Common myeloid progenitor, CD34-positive (primary cell): ENCODE measurements around the gene CMC4.

Experiments
- CTCF ChIA-PET: fragments of 350-600 bp; sonication (Branson Sonifier 250); formaldehyde crosslinking; loops from one replicate; lab custom pipeline; 2021; ENCODE audit warnings: antibody characterized with exemption; lab: Charles Lee
- POLR2A ChIA-PET: fragments of 350-600 bp; sonication (Branson Sonifier 250); formaldehyde crosslinking; loops from one replicate; lab custom pipeline; 2021; ENCODE audit warnings: antibody characterized with exemption; lab: Charles Lee
- DNase-seq, 3 donors: peaks; one replicate each; pipeline versions ENCODE4 v3.0.0 to v3.0.0-alpha.2; 2013
- H3K27ac ChIP-seq, 2 experiments: 1 replicate in 1 of 2; 2 replicates in 1 of 2; pipeline ENCODE4 v1.7.0; 2013; ENCODE audit warnings: inconsistent platforms in 2 of 2, low read length in 2 of 2, mild to moderate bottlenecking in 2 of 2, low read depth in 1 of 2, moderate library complexity in 1 of 2; ENCODE audit not compliant: severe bottlenecking in 2 of 2, insufficient read depth in 1 of 2, poor library complexity in 1 of 2
- H3K27me3 ChIP-seq, 5 experiments: replicated peaks in 2 of 5; 1 replicate in 3 of 5; 2 replicates in 2 of 5; pipeline versions ENCODE4 v1.6.1 to v1.7.0; 2013; ENCODE audit warnings: low read length in 4 of 5, mild to moderate bottlenecking in 2 of 5, moderate library complexity in 2 of 5, inconsistent platforms in 1 of 5; ENCODE audit not compliant: insufficient read depth in 5 of 5, control insufficient read depth in 4 of 5
- H3K36me3 ChIP-seq, 4 experiments: 1 replicate in 2 of 4; 2 replicates in 2 of 4; pipeline versions ENCODE4 v1.6.1 to v1.7.0; 2013; ENCODE audit warnings: low read length in 3 of 4, control low read depth in 1 of 4, mild to moderate bottlenecking in 1 of 4; ENCODE audit not compliant: control insufficient read depth in 4 of 4, insufficient read depth in 4 of 4
- H3K4me1 ChIP-seq, 4 experiments: 1 replicate in 3 of 4; 2 replicates in 1 of 4; pipeline versions ENCODE4 v1.6.1 to v1.7.1; 2013; ENCODE audit warnings: low read length in 3 of 4, mild to moderate bottlenecking in 3 of 4, control low read depth in 1 of 4, inconsistent platforms in 1 of 4, moderate library complexity in 1 of 4; ENCODE audit not compliant: control insufficient read depth in 4 of 4, insufficient read depth in 4 of 4; ENCODE audit errors: control extremely low read depth in 1 of 4
- H3K4me3 ChIP-seq, 7 experiments: 1 replicate in 4 of 7; 2 replicates in 3 of 7; pipeline versions ENCODE4 v1.5.1 to v1.7.0; 2013; ENCODE audit warnings: mild to moderate bottlenecking in 7 of 7, low read length in 6 of 7, moderate library complexity in 6 of 7, inconsistent platforms in 2 of 7, low read depth in 2 of 7, control low read depth in 1 of 7; ENCODE audit not compliant: insufficient read depth in 4 of 7, control insufficient read depth in 1 of 7; ENCODE audit errors: extremely low read depth in 1 of 7
- H3K9me3 ChIP-seq, 5 experiments: 1 replicate in 4 of 5; 2 replicates in 1 of 5; pipeline versions ENCODE4 v1.6.1 to v1.7.1; 2013; ENCODE audit warnings: low read length in 4 of 5, mild to moderate bottlenecking in 2 of 5, inconsistent platforms in 1 of 5, low read depth in 1 of 5, moderate library complexity in 1 of 5; ENCODE audit not compliant: control insufficient read depth in 4 of 5, insufficient read depth in 2 of 5; ENCODE audit errors: control extremely low read depth in 1 of 5
- WGBS: methylation state at CpG from one replicate; pipeline ENCODE4 v1.1.5; 2013; ENCODE audit not compliant: insufficient coverage; 5-methylcytosine and 5-hydroxymethylcytosine counted together

Gene CMC4

DNA sequence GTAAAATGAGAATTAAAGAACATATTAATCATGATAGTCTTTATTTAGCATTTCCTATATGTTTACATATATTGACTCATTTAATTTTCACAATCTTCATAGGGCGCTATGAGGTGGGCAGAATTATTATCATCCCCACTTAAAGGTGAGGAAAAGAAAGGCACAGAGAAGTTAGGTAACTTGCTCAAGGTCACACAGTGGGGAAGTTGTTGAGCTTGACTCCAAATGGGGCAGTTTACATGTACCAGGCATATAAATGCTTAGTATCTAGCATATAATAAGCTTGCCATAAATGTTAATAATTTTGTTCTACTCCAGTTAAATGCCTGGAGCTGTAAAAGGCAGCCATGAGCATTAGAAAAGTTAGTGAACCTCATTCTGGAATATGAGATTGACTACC, 1.5 kb downstream of the CMC4 start:
- peaks cover 8 to 18% (median 13%) of the 10 kb centered on the region in 4 experiments for H3K4me1 ChIP-seq
- no peak for DNase-seq
- POLR2A ChIA-PET, result no interaction called here
- no peaks in the 10 kb centered on the region for H3K27me3 ChIP-seq
- H3K36me3 ChIP-seq, result peaks cover 0 to 14% (median 5%) of the 10 kb centered on the region in 4 experiments
- no peak overlapping the region for H3K27ac ChIP-seq
- WGBS, result no CpG with 5 or more reads among the region's 1 CpG
- peak overlapping the region in 4 of 7 experiments; percentile 67 to 85 (median 78) for H3K4me3 ChIP-seq
- CTCF ChIA-PET, result interaction anchor here (0.9 kb wide), 1 partner anchor 11 kb away, joined by 3 read pairs; no protein-coding TSS in a partner anchor
- H3K9me3 ChIP-seq, result no peaks in the 10 kb centered on the region

DNA sequence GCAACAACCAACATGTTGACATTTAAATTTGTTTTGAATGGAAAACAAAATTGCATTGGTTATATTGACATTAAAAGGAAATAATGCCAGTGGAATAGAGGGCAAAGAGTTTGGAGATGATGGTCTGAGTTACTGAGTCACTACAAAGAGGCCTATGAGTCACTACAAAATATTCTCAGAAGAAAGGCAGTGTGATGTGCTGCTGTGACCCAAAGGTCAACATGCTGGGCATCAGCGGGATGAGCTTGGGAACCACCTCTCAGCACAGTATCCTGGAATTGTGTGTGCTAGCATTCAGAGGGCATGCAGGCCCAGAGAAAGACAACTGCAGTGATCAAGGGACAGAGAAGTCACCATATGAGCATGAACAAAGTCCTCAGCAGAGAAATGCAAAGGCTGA, 2.8 kb downstream of the CMC4 start:
- ChIA-PET POLR2A (no interaction called here), CTCF (no interaction called here)
- no peak for DNase-seq
- H3K4me1 ChIP-seq, result peaks cover 8 to 18% (median 12%) of the 10 kb centered on the region in 4 experiments
- H3K4me3 ChIP-seq, result no peak overlapping the region
- peaks cover 0 to 3% (median under 1%) of the 10 kb centered on the region in 4 experiments for H3K36me3 ChIP-seq
- WGBS, result 63% methylated on average over 1 of the region's 1 CpG
- no peaks in the 10 kb centered on the region for H3K27me3 ChIP-seq
- H3K9me3 ChIP-seq, result no peaks in the 10 kb centered on the region
- H3K27ac ChIP-seq, result no peak overlapping the region

DNA sequence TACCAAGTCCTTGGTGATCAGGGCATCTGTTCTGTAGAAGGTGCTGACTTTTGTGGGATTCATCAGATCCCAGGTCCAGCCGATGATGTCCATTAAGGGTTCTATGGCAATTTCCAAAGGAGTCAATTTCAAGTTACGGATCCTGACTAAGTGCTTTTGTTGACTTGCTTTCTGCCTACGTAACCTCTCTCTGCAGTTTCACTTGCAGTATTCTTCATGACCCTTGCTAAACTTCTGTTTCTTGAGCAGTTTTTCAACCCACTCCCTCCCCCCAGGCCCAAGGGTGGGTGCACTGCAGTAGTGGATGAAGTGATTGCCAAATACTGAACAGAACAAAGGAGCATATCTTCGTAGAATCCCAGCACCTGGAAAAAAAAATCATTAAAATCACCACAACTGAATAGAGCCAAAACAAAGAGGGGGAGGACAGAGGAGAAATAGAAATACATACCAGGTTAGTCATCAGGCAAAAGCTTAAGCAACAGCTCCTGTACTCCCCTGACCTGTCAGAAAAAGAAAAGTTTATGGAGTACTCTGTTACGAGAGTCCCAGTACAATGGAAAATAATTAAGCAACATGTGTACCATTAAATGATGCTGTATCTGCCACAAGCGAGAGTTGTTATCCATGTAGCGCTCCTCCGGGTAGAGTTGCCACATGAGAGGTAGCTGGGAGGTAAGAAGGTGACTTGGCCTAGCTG, 5.8 kb downstream of the CMC4 start:
- 90% methylated on average over 7 of the region's 8 CpGs for WGBS
- peaks cover 2 to 3% (median 3%) of the 10 kb centered on the region in 4 experiments for H3K36me3 ChIP-seq
- no peak overlapping the region for H3K4me3 ChIP-seq
- ChIA-PET CTCF (no interaction called here), POLR2A (no interaction called here)
- no peak for DNase-seq
- H3K9me3 ChIP-seq, result no peaks in the 10 kb centered on the region
- H3K27me3 ChIP-seq, result no peaks in the 10 kb centered on the region
- H3K4me1 ChIP-seq, result peaks cover 0 to 8% (median 7%) of the 10 kb centered on the region in 4 experiments
- no peak overlapping the region for H3K27ac ChIP-seq

DNA sequence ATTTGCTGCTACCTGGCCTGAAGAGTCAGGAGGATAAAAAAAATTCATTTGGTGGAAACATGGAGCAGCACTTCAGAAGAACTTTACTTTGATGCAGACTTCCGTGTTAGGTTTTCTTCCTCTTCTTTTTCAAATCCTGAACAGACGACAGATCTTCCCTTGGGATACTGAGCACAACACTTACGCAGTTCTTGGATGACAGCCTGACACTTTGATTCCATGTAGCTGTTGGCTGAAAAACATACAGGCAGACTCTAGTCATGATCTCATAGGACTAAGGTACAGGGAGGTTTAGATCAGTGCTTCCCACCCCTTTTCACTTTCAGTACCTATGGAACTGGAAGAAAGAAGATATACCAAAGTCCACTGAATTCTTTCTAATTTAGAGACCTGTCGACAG, 9.2 kb downstream of the CMC4 start:
- H3K9me3 ChIP-seq, result no peaks in the 10 kb centered on the region
- H3K4me3 ChIP-seq, result no peak overlapping the region
- H3K27me3 ChIP-seq, result no peaks in the 10 kb centered on the region
- POLR2A ChIA-PET, result no interaction called here
- H3K4me1 ChIP-seq, result peaks cover 0 to 6% (median 2%) of the 10 kb centered on the region in 4 experiments
- no peak for DNase-seq
- WGBS, result 86% methylated on average over 3 of the region's 4 CpGs
- CTCF ChIA-PET, result interaction anchor here (1.9 kb wide), 1 partner anchor 77 kb away, joined by 6 read pairs; no protein-coding TSS in a partner anchor
- H3K27ac ChIP-seq, result no peak overlapping the region
- H3K36me3 ChIP-seq, result peaks cover 2 to 7% (median 3%) of the 10 kb centered on the region in 4 experiments

DNA sequence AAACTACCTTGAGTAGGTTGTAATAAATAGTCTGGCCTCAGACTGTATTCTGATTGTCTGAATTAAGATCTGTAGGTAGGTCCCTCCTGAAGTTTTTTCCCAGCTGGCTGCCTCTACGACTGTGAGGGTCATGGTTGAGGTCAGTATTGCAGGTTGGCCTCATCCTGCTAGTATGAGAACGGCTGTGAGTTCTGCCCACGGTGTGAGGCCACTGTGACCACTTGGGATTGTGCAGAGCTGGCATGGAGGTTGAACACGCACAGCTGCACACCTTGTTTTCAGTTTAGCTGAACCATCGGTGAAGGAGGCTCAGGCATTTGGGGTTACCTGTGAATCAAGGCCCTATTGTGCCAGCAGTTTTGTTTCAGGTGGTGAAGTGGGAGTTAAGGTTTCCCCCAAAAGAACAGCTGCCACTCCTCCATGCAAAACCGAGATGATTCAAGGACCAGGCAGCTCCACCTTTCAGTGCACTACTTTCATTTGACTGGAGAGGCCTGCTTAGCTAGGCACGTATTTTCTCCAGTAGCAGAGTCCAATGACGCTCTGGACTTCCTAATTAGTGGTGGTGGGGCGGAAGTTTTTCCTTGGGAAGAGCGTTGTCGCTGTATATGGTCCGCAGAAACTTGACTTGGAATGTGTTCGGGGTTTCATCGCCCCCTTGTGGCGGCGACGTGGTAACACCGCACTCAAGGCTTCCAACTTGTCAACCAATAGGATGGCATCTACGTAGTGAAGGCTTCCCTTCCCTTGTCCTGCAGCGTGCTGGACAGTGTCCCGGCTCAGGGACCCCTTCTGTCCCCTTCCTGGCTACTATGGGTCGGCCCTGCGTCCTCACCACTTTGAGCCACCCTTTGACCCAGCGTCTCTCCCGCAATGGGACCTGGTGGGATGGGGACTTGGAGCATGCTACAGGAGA, 13.8 kb downstream of the CMC4 start:
- no peaks in the 10 kb centered on the region for H3K9me3 ChIP-seq
- POLR2A ChIA-PET, result no interaction called here
- CTCF ChIA-PET, result interaction anchor here (0.8 to 2.8 kb wide), 8 partner anchors 30 to 145 kb away, joined by 3 to 14 read pairs (median 4); partner anchors contain the start of gene FUNDC2
- DNase-seq, result peak; percentile 48 to 69 (median 58)
- H3K4me1 ChIP-seq, result peaks cover 0 to 6% (median 2%) of the 10 kb centered on the region in 4 experiments
- no peak overlapping the region for H3K27ac ChIP-seq
- H3K4me3 ChIP-seq, result peak overlapping the region in 5 of 7 experiments; percentile 30 to 72 (median 50)
- WGBS, result 24% methylated on average over 23 of the region's 25 CpGs
- no peaks in the 10 kb centered on the region for H3K27me3 ChIP-seq
- H3K36me3 ChIP-seq, result peaks cover 3 to 7% (median 4%) of the 10 kb centered on the region in 4 experiments

DNA sequence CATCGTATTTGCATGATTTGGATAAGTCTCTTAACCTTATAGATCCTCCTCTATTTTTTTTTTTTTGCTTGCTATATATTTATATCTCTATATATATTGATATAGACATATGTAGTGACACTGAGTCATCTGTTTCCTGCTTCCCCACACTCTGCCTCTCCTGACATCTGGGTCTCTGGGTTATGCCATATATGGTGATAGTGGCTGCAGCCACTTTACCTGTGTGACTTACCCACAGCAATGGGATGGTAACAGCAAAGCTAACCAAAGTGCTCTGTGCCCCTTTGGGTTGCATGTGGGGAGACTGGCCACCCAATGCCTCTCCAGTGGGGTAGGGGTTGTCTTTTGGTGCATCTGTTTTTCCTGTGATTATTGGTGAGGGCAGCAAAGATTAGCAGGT, 14.5 kb downstream of the CMC4 start:
- CTCF ChIA-PET, result interaction anchor here (0.8 to 2.8 kb wide), 8 partner anchors 29 to 144 kb away, joined by 3 to 14 read pairs (median 4); partner anchors contain the start of gene FUNDC2
- peaks cover 0 to 6% (median 4%) of the 10 kb centered on the region in 4 experiments for H3K36me3 ChIP-seq

More for the DNA sequence above, 14.5 kb downstream of the CMC4 start:
- H3K4me1 ChIP-seq, result peaks cover 0 to 6% (median 2%) of the 10 kb centered on the region in 4 experiments
- no peak overlapping the region for H3K4me3 ChIP-seq
- no CpG with 5 or more reads among the region's 1 CpG for WGBS
- no peak overlapping the region for H3K27ac ChIP-seq
- no peaks in the 10 kb centered on the region for H3K9me3 ChIP-seq
- DNase-seq, result no peak
- POLR2A ChIA-PET, result no interaction called here
- no peaks in the 10 kb centered on the region for H3K27me3 ChIP-seq
